ENCODE data around the gene KCNJ9.

KCNJ9 gene

DNA sequence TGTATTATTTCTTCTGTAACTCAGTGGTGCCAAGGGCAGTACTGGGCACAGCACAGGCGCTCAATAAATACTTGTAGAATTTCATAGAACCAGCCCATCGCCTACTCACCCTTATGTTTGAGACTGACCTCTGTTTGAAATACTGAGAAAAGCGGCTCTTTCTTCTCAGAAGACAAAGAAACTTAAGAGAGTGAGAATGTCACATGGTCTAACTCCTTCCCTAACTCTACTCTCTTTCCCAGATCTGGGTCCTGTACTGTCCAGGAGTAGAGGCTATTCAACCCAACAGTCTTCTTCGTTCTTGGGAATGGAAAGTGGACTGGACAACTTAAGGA lies 12.9 kb downstream of the KCNJ9 start:
- ChIA-PET CTCF (no interaction called here), POLR2A (ENCODE audit: low non-redundant PET) (no interaction called here)
- DNase-seq (ENCODE audit: low spot score), result no peak
- H3K27ac ChIP-seq, result no peak overlapping the region
- TF ChIP-seq, protein P1, sequence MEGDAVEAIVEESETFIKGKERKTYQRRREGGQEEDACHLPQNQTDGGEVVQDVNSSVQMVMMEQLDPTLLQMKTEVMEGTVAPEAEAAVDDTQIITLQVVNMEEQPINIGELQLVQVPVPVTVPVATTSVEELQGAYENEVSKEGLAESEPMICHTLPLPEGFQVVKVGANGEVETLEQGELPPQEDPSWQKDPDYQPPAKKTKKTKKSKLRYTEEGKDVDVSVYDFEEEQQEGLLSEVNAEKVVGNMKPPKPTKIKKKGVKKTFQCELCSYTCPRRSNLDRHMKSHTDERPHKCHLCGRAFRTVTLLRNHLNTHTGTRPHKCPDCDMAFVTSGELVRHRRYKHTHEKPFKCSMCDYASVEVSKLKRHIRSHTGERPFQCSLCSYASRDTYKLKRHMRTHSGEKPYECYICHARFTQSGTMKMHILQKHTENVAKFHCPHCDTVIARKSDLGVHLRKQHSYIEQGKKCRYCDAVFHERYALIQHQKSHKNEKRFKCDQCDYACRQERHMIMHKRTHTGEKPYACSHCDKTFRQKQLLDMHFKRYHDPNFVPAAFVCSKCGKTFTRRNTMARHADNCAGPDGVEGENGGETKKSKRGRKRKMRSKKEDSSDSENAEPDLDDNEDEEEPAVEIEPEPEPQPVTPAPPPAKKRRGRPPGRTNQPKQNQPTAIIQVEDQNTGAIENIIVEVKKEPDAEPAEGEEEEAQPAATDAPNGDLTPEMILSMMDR (conservative IDR thresholded peaks at IDR 0.05; ENCODE audit: low read depth), result no peak

DNA sequence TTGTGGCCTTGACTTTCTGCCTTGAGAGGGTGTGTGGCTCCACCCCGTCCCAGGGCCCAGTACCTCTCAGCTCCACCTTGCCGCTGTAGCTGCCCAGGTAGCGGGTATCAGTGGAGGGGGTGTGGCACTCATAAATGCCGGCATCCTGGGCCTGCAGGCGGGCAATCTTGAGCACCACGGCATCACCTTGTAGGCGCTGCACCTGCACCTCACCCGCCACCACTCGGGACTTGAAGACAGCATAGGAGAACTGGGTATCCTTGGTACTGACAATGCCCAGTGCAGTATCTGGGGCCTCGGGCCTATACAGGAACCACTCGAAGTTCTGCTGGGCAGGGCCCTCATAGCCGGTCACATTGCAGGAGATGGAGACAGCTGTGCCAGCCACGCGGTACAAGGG lies 13.5 kb downstream of the KCNJ9 start:
- POLR2A ChIA-PET (ENCODE audit: low non-redundant PET), result no interaction called here
- CTCF ChIA-PET, result interaction anchor here (0.6 to 1.1 kb wide), 2 partner anchors 10 to 26 kb away, joined by 3 to 6 read pairs; no protein-coding TSS in a partner anchor
- no peak for DNase-seq (ENCODE audit: low spot score)
- H3K27ac ChIP-seq, result no peak overlapping the region
- TF ChIP-seq, protein P1 (conservative IDR thresholded peaks at IDR 0.05; ENCODE audit: low read depth), result no peak

DNA sequence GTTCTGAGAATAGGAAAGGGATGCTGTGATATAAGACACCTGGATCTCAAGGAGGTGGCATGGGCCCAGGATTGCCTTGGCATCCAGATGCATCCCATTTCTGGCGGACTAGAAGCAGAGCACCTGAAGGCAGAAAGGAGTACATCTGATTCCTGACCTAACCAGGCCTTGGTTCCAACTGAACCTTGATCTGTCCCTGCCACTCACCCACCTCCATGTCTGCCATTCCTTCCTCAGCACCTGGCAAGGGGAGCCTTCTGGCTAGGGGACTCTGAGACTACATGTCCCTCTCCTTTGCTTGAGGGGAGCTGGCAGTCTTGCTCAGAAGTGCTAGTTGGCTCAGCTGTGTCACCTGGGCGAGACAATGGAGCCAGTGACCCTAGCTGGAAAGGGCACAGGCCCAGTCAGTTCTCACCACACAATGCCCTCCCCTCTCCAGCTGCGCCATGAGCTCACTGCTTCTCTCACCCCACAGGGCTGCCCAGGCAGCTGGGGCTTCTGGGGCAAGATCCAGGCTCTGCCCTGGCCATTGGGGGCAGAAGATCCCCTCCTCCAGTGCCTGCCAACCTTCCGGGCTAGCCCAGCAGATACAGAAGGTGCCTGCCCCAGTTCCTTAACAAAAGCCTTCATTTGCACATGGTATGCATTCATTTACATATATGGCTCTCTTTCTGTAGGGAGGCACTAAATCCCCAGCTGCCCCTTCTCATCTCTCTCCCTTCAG lies 14.2 kb downstream of the KCNJ9 start:
- POLR2A ChIA-PET (ENCODE audit: low non-redundant PET), result no interaction called here
- no peak overlapping the region for H3K27ac ChIP-seq
- TF ChIP-seq, protein P1 (conservative IDR thresholded peaks at IDR 0.05; ENCODE audit: low read depth), result no peak
- CTCF ChIA-PET, result interaction anchor here (0.6 to 1.2 kb wide), 4 partner anchors 11 to 98 kb away, joined by 3 to 6 read pairs (median 4); no protein-coding TSS in a partner anchor
- no peak for DNase-seq (ENCODE audit: low spot score)

DNA sequence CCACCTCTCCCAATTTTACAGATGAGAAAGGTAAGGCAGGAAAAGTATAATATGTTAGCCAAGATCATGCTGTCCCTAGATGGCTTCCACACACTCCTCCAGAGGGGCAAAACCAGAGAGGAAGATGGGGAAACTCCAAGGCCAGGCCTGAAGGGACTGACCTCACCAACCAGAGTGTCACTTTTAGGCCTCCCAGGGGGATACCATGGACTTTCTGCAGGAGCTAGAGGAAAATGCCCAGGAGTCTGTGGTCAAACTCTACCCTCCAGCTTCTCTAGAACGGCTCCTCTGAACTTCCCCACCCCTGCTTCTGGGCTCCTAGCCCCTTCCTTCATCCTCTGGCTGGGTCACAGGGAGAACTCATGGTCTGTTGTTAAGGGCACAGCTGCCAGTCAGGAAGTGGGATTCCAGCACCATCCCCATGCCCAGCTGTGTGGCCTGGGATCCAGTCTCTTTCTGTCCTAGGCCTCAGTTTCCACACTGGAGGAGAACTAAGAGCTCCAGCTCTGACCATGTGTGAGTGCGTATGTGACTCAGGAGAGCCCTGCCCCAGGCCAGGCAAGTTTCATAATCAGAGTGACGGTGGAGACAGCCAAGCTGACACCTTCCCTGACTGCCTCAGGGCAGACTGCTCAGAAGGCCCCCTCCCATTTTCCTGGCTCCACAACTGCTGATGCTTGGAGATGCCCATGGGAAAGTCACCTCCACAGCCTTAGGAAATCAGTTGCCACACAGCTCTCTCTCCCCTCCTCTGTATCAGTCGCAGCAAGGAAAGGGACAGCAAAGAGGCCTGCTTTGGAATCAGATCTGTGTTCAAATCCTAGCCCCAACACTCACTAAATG lies 15.2 kb downstream of the KCNJ9 start:
- ChIA-PET POLR2A (ENCODE audit: low non-redundant PET) (interaction anchor here (0.6 kb wide), 1 partner anchor 166 kb away, joined by 3 read pairs; the partner anchor contains the start of gene DCAF8), CTCF (interaction anchor here (0.5 to 1.2 kb wide), 6 partner anchors 12 to 97 kb away, joined by 3 to 5 read pairs (median 3); no protein-coding TSS in a partner anchor)
- peak; percentile 70 for DNase-seq (ENCODE audit: low spot score)
- peak overlapping the region; percentile 79 for H3K27ac ChIP-seq
- TF ChIP-seq, protein P1 (conservative IDR thresholded peaks at IDR 0.05; ENCODE audit: low read depth), result no peak

DNA sequence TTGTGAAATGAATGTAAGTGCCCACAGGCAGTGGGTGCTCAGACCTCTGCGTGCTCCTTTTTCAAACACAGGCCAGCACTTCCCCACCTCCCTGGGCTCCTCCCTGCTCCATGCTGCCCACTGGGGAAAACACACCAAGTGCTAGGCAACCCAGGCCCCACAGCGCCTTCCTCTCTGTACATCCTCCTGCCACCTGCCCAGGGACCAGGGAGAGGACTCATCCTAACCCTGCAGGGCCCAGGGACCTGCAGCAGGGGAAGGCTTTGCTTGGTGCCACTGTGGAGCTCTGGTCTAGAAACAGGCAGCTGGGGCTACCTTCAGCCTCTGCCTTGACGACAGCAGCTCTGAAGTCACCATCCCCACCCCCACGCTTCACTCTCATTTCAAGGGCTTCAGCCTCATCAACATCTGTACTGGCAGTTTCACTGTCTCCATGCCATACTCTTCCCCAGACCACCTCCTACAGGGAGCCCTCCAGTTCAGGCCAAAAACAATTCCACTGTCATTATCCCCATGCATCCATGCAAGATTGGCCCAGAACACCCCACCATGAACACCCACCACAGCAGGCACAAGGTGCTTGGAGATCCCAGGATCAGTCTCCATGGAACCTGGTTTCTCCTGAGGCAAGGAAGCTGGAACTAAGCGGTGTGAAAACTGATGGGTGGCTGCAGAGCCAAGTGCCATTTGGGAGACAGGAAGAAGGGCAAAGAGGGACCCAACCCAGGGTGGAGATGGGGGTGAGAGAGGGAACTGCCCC lies 16.0 kb downstream of the KCNJ9 start:
- TF ChIP-seq, protein P1 (conservative IDR thresholded peaks at IDR 0.05; ENCODE audit: low read depth), result no peak
- no peak for DNase-seq (ENCODE audit: low spot score)
- peak overlapping the region; percentile 79 for H3K27ac ChIP-seq
- ChIA-PET POLR2A (ENCODE audit: low non-redundant PET) (interaction anchor here (0.6 kb wide), 1 partner anchor 165 kb away, joined by 3 read pairs; the partner anchor contains the start of gene DCAF8), CTCF (interaction anchor here (0.5 to 1.2 kb wide), 5 partner anchors 18 to 319 kb away, joined by 3 to 5 read pairs (median 3); no protein-coding TSS in a partner anchor)

Data from RWPE1 (cell line).